Choroid plexus epithelial cell (primary cell): Measurements from ENCODE around the gene FAAP24.
"Not testable (repeated sequence)": the region's sequence is repeated elsewhere in the genome, so short reads cannot be mapped to it uniquely, and the experiment has no call there.

ENCODE experiments used
- DNase-seq: peaks from one replicate; pipeline ENCODE4 v3.0.0-alpha.2; 2010; ENCODE audit warnings: low read depth
- H3K4me3 ChIP-seq: 2 replicates; pipeline ENCODE4 v1.5.1; 2011; ENCODE audit warnings: low read depth, mild to moderate bottlenecking, control low read depth, low read length, moderate library complexity
- TF ChIP-seq, protein P1 (sequence below): conservative IDR thresholded peaks from 2 replicates; pipeline ENCODE4 v1.5.1; 2011; ENCODE audit warnings: low read depth, mild to moderate bottlenecking, control low read depth, inconsistent platforms, low read length, moderate library complexity

The FAAP24 gene

DNA sequence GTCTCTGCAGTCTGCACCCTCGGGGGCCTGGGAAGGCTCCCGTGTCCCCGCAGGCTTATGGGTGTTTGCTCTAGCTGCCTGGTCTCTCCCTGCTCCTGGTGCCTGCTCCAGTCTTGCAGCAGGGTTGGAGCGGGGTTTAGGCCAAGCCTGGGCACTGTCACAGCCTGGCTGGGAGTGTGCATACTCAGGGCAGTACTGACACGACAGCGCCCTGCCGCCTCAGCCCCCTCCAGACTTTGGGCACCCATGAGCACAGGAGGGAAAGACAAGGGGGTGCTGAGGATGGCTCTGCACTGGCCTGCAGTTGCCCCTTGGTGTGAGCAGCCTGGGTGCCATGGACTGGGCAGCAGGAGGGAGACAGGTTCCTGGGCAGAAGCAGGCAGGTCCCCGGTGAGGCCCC is 36.0 kb upstream of the FAAP24 start:
- no peak overlapping the region for H3K4me3 ChIP-seq
- no peak for DNase-seq
- TF ChIP-seq, protein P1, sequence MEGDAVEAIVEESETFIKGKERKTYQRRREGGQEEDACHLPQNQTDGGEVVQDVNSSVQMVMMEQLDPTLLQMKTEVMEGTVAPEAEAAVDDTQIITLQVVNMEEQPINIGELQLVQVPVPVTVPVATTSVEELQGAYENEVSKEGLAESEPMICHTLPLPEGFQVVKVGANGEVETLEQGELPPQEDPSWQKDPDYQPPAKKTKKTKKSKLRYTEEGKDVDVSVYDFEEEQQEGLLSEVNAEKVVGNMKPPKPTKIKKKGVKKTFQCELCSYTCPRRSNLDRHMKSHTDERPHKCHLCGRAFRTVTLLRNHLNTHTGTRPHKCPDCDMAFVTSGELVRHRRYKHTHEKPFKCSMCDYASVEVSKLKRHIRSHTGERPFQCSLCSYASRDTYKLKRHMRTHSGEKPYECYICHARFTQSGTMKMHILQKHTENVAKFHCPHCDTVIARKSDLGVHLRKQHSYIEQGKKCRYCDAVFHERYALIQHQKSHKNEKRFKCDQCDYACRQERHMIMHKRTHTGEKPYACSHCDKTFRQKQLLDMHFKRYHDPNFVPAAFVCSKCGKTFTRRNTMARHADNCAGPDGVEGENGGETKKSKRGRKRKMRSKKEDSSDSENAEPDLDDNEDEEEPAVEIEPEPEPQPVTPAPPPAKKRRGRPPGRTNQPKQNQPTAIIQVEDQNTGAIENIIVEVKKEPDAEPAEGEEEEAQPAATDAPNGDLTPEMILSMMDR: no peak

- peak; percentile 21 for DNase-seq
- H3K4me3 ChIP-seq: not testable (repeated sequence)
These were observed 30.8 kb upstream of the FAAP24 start for GRCh38 chr19:32941273-32941672.

DNA sequence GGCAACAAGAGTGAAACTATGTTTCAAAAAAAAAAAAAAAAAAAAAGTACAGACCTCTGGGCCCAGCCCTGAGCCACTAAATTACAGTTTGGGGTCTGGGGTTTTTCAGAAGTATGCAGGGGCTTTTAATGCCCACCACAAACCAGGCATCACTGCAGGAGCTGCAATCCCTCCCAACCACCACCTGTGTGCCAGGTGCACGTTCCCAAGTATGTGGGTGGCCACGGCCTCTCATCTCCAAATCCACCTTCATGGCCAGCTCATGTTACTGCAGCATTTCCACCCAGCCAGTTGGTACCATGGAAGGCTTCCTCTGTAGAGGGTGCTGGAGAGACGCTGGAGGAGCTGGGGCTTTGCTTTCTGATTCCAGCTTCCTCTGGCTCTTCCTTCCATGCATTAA is 26.8 kb upstream of the FAAP24 start:
- H3K4me3 ChIP-seq: no peak overlapping the region
- no peak for DNase-seq
- TF ChIP-seq, protein P1: no peak

- DNase-seq: no peak
- H3K4me3 ChIP-seq: no peak overlapping the region
- TF ChIP-seq, protein P1: no peak
These were observed 5.3 kb upstream of the FAAP24 start for GRCh38 chr19:32966750-32967149.

- H3K4me3 ChIP-seq: no peak overlapping the region
- no peak for DNase-seq
- TF ChIP-seq, protein P1: no peak
These were observed 2.5 kb upstream of the FAAP24 start for GRCh38 chr19:32969549-32969948.

DNA sequence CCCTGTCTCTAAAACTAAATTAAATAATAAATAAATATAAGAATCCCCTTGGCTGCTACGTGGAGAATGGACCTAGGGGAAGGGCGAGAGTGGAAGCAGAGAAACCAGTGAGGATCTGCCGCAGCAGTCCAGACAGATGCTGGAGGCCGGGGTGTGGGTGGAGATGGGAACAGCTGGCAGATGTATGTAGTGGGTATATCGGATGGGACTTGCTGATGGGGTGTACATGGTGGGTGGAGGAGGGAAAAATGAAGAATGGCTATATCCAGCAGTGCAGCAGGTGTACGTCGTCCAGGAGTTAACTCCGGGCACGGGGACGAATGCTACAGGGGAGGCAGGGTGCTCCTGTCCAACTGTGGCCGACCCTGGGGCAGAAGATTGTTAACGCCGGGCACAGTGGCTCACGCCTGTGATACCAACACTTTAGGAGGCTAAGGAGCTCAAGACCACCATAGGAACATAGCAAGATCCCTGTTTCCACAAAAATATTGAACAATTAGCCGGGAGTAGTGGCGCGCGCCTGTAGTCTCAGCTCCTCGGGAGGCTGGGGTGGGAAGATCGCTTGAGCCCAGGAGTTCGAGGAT is 938 bp upstream of the FAAP24 start:
- H3K4me3 ChIP-seq: peak overlapping the region; percentile 73
- no peak for DNase-seq
- TF ChIP-seq, protein P1: no peak

DNA sequence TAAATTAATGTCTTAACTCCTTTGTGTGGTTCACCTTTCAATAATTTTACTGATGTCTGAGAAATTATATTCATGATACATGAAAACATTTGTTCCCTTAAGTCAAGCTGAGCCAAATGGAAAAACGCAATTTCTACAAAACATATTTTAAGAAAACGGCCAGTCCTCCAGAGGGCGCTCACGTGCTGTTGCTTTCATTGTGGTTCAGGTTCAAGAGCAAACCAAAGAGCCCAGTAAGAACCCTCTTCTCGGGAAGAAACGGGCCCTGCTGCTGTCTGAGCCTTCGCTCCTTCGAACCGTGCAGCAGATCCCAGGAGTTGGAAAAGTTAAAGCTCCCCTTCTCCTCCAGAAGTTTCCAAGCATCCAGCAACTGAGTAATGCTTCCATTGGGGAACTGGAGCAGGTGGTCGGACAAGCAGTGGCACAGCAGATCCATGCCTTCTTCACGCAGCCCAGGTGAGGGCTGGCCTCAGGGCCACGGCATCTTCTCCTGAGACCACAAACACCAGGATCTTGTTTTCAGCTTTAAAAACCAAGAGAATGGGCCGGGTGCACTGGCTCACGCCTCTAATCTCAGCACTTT is 4.3 kb downstream of the FAAP24 start:
- TF ChIP-seq, protein P1: peak; percentile 92
- peak; percentile 81 for DNase-seq

More for the DNA sequence above, 4.3 kb downstream of the FAAP24 start:
- H3K4me3 ChIP-seq: no peak overlapping the region
